ENCODE data around the gene AIFM3.
"Not testable (repeated sequence)": the region's sequence is repeated elsewhere in the genome, so short reads cannot be mapped to it uniquely, and the experiment has no call there.

The AIFM3 gene

GRCh38 chr22:20942203-20942902 is 24.7 kb upstream of the AIFM3 start:
- DNase-seq = not testable (repeated sequence)

- no peak for DNase-seq
Measured at GRCh38 chr22:20943104-20943933, 23.7 kb upstream of the AIFM3 start.

- DNase-seq = no peak
Measured at GRCh38 chr22:20944042-20944441, 23.0 kb upstream of the AIFM3 start.

DNA sequence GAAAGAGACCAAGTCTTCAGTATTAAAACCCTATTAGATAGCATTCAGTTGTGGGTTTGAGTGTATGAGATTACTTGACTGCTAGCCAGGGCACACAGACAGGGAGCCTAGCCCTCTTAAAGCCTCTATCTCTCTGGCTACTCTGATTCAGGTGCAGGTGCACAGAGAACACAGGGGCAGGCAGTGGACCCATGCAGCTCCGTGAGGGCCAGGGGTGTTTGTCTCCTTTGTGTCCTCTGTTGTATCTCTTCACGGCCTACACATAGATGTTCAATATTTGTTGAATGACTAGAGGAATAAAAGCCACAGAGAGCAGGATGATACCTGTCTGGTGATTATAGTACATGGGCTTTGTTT is 21.5 kb upstream of the AIFM3 start:
- DNase-seq = no peak

GRCh38 chr22:20946080-20946986 is 20.7 kb upstream of the AIFM3 start:
- no peak for DNase-seq

DNA sequence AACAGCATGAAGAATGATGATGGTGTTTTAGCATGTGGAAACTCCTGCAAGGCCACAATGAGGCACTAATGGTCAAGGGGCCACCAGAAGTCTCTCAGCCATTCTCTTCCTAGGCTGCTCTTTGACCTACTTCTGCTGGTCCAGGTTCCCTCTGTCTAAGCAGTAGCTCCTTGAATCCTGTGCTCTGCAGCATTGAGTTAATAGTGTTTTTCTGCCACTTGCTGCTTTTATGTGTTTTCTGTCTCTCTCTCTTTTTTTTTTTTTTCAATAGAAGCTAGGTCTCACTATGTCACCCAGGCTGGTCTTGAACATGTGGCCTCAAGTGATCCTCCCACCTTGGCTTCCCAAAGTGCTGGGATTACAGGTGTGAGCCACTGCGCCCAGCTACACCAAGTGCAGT is 20.1 kb upstream of the AIFM3 start:
- no peak for DNase-seq

- no peak for DNase-seq
Measured at GRCh38 chr22:20948450-20948849, 18.6 kb upstream of the AIFM3 start.

GRCh38 chr22:20948989-20949388 is 18.1 kb upstream of the AIFM3 start:
- no peak for DNase-seq

DNA sequence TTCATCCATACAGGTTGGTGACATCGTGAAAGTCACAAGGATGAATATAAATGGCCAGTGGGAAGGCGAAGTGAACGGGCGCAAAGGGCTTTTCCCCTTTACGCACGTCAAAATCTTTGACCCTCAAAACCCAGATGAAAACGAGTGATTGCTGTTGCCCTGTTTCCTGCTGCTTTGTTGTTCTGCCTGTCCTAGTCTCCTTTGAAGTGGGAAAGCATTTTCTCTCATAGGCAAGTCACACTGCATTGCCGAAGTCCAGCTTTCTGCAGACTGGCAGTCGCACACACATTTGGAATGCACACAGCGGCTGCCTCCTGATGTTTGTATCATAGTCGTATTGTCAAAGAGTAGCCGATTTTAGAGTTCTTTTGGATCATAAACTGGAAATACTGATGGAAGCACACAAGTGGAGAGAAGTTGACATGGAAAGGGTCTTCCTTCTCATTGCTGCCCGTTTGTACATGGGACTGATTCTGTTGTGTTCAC is 17.3 kb upstream of the AIFM3 start:
- DNase-seq = no peak

DNA sequence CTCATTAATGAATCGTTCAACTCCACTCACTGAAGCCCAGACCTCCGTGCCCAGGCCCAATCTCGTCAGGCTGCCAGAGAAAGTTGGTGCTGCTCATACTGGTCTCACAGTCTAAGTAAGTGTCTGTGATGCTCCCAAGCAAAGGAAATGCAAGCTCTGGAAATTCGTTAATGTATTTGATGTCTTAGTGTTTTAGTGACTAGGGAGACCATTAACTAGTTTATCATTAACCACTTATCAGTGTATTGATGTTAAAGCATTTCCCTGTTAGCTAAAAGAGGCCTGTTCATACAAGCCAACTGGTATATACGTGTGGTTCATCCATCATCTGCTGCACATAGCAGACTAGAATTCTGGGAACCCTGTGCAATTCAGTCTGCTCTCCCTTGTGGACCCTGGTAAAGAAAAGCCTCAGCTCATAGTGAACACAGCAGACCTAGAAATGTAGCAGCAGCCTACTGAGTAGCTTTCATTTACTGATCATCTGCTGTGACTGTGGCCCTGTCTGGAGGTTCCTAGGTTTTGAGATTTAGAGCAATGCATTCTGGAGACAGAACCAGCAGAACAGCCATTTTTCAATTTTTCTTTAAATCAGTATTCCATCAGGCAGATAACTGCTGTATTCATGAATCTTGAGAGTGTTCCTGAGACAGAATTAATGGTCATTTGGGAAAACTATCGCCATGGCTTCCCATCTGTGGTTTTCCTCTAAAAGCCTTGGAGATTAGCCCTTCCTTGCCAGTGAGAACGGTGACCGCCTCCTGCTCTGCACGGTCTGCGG is 15.7 kb upstream of the AIFM3 start:
- DNase-seq = no peak

GRCh38 chr22:20951932-20952380 is 15.1 kb upstream of the AIFM3 start:
- no peak for DNase-seq

- DNase-seq = no peak
Measured at GRCh38 chr22:20952544-20953341, 14.3 kb upstream of the AIFM3 start.

DNA sequence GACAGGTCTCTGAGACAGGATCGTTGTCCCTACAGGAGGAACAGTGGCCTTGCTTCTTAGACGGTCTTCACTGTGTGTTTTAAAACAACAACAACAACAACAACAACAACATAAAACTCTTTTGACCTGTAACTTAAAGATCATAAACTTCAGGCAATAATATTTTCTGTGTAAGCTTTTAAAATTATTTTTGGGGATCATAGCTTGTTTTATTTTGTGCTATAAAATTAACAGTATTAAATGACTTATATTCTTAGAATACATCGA is 13.8 kb upstream of the AIFM3 start:
- no peak for DNase-seq

DNA sequence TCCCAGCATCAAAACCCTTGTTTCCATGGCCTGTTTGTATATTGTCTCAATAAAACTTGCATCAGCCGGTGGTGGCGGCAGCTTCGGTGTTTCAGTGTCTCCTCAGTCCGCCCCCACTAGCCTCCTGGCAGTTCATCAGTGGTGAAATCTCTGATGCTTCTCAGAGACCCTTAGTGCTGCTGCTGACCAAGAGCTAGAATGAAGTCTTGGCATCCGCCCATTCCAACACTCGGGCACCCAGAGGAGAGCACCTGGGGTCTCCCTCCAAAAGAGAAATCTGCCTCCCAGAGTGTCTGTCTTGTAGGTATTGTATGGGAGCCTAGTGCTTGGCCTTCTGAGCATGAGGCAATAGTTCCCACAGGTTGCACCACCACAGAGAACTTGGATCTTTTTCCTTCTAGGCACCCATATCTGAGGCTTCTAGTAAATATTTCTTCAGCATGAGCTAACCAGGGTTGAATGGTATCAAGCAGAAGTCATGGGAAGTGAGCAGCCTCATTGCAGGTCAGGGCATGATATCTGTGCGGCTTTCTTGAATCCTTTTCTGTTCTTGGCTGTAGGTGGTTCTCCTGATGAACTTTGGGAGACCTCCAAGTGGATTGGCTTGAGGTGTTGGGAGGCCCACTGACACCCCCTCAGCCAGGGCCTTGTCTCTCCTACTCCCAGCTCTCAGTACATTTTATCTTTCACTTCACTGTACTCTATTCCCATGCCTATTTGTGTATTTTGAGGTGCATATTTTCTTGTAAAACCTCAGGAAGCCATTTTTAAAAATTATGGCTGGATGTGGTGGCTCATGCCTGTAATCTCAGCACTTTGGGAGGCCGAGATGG is 13.2 kb upstream of the AIFM3 start:
- no peak for DNase-seq

GRCh38 chr22:20955548-20955947 is 11.5 kb upstream of the AIFM3 start:
- no peak for DNase-seq

DNA sequence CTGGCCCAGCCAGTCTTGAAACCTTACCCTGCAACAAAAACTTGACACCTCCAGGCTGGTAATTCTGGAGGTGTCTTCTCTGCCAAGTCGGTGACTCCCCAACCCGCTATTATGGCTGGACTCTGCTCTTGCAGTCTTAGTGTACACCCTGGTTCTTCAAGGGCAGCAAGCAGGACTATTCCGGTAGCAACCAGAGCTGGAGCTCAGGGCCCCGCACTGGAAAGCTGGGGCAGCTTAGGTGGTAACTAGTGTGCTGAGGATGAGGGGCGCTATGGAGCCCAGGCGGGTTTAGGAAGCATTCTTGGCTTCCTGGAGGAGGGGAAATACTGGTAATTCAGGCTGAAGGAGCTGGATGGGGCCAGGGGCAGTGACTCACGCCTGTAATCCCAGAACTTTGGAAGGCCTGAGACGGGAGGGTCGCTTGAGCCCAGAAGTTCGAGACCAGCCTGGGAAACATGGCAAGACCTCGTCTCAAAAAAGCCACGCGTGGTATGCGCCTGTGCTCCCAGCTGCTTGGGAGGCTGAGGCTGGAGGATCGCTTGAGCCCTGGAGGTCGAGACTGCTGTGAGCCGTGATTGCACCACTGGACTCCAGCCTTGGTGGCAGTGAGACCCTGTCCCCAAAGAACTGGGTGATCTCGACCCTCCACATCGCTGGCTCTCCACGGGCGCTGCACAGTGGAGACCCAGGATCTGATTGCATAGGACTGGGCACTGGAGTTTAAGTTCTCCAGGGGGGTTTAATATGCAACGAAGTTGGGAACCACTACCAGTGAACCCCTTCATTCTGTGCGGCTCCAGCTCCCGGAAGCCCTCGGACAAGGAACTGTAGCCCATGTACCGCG is 10.6 kb upstream of the AIFM3 start:
- DNase-seq = no peak

GRCh38 chr22:20957102-20957682 is 9.9 kb upstream of the AIFM3 start:
- DNase-seq = no peak

DNA sequence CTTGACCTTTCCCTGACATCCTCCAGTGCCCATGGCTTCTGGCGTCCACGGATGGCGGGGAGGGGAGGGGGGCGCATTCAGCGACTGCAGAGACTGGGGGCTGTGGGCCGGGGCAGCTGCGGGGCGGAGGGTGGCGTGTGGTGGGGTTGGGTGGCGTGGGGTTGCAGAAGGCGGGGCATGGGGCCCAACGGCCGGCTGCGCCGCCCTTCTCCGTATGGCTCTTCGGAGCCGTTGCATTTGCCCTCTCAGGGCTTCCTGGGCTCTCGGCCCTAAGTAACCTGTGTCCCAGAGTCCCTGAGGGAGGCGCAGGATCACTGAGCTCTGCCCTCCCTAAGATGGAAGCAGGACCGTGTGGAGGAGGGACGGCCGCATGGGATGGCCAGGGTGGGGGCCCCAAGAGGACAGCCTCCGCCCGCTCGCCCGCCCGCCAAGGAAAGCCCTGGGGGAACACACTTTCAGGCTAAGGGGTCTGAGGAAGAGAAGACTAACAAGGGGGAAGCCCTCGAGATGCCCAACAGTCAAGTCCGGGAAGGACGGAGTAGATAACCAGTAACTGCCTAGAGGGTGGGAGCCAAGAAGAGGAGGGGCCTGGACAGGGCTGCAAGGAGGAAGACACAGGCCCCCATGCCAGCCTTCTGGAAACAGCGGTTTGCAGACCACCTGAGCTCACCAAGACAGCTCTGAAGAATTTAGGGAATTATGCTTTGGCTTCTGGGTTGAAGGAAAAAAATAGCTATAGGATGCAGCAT is 9.2 kb upstream of the AIFM3 start:
- DNase-seq = no peak

Data from effector CD4-positive, alpha-beta T cell (primary cell).